ENCODE data around the gene GRK3.

The GRK3 gene

DNA sequence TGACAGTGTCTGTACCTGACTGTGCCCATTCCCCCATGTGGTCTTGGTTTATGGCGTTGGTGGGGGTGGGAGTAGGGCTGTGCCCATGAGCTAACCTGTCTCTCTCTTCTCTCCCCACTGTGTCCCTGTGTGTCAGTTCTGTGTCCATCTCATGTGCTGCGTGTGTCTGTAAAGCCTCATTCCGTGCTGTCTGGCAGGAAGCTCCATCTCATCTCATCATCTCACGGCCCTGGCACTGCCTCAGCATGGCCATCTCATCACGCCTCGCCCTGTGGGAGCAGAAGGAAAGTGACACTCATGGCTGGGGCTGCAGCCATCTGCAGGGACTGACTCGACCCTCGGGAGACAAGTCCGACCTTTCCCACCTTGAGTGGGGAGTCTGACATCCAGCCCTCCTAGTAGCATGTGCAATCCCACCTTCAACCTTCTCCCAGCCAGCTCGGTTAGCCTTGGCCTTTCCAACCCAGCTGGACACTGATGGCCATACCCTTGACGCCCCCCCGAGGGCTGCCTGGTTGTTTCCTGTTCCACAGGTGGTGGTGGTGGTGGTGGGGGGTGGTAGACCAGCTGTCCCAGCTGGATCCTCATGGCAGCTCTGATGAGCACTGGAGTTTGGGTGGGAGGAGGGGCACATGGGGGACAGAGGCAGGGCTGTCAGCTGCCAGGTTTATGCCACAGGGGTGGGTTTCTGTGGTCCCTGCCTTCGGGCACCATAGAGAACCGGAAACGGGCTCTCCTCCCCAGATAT, 196.5 kb downstream of the GRK3 start:
- DNase-seq: no peak

DNA sequence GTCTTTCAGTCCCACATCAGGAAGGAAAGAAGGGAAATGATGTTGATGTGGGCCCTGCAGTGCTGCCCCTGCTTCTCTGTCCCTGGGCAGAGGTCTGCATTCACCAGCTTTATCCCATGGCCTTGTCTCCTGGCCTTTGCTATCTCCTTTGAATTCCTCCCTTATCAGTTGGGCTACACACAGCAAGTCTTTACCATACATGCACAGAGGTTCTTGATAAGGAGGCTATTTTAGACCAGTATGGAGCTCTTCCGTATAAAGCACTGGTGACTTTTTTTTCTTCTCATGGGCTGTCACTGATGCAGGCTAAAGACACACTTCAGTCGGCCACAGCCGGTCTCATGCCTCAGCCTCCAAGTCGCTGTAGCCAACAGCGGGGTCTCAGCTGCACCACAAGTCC, 197.7 kb downstream of the GRK3 start:
- DNase-seq: no peak

DNA sequence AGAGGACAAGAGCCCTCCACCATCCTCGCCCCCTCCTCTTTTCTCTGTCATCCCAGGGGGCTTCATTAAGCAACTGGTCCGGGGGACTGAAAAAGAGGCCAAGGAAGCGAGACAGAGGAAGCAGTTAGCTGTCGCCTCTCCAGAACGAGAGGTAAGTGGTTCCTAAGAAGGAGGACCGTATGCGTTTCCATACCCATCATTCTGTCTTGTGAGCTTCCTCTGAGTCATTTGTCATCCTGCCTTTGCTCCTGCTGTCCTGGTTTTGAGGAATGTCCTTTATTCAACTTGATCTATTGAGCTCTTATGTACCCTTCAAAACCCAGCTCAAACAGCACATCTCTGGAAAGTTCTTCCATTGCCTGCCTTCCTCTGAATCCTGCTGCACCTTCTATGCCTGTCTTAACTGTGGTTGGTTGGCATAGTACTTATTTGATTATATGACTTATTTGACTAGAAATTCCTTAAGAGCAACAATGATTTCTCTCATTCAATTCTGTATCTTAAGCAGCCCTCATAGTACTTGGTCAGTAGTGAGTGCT, 198.8 kb downstream of the GRK3 start:
- DNase-seq: peak; percentile 12

DNA sequence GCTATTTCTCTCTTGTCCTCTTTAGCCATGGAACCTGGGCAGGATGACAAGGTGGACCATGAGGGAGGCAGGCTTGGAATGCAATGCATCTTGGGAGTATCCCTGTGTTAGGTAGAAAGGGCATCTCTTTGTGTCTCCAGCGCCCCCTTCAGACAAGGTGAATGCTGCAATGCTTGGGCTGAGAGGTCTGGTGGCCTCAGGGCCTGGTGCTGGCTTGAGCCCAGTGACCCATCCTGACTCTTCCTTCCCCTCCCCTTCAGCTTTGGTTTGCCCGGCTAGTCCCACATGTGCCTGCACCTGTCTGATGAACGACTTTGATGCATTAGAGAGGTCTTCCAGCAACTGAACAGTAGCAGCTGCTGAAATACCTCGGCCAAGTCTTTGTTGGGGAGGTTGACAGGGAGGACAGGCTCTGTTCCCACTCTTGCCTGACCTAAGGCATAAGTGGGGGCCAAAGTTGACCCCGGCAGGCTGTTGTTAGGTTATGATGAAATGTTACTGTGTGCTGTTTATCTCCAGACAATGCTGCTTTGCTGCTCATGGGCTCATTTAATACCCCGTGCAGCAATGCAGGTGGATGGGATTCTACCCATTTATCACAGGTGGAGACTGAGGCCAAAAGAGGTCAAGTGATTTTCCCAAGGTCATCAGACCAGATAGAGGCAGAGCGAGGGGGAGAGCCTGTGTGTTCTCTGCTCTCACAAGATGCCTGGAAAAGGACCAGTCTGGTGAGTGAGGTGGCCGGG, 200.0 kb downstream of the GRK3 start:
- DNase-seq: no peak

DNA sequence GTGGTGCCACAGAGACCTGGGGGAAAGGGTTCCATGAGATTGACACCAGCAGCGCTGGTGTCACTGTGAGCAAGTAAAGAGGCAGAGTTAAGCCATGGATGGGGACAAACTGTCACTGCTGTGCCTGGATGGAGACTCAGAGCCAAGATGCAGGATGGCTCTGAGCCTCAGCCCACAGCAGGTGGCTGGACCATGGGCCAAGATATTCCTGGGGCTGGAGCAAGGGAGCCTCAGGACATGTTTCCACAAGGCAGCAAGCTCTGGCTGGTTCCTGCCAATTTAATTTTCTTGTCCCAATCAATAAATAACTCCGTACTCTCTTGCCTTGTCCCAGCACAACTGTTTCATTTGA, 200.5 kb downstream of the GRK3 start:
- no peak for DNase-seq

DNA sequence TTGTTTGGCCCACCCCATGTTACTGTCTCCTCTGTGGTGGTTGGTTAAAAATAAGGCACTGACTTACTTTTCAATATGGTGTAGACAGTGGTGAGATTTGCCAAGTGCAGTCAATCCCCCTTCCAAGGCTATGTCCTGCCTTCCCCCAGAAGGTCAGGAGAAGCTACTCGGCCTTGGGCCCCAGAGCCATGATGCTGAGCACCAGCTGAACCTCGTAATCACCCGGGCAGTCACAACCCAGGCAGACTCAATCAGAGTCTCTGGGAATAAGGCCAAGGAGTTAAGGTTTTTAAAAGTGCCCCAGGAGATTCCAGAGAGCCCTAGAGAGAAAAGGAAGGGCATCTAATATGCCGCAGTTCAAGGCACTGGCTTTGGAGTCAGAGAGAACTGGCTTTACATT, 201.3 kb downstream of the GRK3 start:
- DNase-seq: no peak

DNA sequence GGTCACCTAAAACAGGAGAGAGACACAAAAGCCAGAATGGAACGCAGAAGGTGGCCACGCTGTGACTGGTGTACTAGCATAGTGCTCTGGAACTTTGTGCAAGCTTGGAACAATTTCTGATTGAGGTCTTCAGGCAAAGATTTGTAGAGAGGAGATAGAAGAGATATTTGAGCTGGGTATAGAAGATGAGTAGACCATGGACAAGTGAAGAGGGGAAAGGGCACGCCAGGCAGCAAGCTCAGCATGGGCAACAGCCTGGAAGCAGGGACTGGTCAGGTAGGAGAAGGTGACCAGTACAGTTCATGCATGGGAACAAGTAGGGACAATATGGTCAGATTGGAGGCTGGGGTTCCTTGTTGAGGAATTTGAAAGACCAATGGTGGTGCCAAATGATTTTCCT, 201.9 kb downstream of the GRK3 start:
- no peak for DNase-seq

DNA sequence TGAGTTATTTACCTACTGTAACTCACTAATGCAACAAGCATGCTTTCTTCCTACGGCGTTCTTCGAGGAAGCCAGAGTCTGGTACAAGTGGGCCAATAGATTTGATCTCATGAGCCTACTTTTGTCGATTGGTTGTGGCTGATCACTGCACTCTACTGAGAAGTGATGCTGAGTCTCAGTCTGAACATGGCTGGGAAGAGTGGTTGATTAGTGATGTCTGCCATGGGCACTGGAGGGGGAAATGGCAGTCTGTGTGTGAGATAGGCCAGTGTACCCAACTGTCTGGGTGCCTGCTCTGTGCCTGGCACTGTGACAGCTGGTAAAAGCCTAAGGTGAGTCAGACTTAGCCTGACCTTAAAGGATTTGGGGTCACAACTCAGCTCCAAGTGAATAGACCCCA, 205.9 kb downstream of the GRK3 start:
- DNase-seq: no peak

DNA sequence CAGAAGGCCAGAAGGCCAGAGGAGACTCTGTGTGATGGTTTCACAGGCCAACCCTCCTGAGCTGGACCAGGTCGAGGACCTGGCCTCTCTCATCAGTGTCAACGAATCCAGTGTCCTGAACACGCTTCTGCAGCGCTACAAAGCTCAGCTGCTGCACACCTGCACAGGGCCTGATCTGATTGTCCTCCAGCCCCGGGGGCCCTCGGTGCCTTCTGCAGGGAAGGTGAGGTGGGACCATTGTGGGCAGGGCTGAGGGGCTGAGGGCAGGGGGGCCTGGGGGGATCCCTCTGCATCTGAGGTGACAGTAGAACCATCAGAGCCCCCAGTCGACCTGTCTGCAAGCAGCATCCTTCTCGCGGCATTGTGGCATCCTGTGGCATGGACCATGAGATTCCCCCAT, 207.8 kb downstream of the GRK3 start:
- DNase-seq: no peak

DNA sequence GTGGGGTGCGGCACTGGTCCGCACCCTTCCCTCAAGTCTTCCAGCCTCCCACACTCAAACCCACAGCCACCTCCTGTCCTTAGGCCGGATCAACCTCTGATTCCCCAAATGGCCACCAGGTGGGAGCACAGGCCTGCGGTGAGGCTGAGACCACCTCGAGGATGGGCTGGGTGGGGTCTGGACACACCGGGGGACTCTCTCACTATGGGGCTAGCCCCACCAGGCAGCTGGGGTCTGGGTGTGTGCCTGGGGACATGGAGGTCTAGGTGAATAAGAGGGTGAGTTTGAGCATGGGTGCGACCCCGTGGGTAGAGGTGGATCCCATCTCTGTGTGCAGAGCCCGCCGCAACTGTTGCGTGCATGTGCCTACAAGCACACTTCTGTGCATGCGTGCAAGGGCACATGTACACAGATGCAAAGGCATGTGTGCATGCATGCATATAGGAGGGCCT, 210.1 kb downstream of the GRK3 start:
- DNase-seq: no peak

DNA sequence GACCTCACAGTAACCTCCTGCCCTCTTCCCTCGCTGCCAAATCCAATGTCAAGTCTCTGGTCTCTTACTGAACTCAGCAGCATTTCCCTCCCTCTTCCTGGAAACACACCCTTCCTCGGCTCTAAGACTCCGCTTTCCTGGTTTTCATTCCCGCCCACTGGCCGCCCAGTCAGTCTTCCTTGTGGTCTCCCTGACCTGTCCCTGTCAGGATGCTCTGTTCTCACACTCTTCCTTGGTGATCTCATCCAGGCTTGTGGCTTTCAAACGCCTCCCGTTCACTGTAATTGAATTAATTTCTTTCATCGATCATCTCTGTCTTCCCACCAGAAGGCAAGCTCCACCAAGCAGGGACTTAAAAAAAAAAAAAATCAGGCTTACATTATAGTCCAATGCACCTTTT, 211.1 kb downstream of the GRK3 start:
- peak; percentile 38 for DNase-seq

DNA sequence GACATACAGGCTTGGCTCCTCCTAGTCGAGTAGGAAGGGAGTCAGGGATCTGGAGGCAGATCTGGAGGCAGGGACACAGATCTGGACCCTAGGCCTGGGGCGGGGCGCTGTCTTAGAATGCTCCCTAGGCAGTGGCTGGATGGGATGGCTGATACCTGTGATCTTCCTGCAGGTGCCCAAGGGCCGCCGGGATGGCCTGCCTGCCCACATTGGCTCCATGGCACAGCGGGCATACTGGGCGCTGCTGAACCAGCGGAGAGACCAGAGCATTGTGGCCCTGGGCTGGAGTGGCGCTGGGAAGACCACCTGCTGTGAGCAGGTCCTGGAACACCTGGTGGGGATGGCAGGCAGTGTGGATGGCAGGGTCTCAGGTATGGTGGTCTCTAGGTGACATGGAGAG, 212.9 kb downstream of the GRK3 start:
- no peak for DNase-seq

DNA sequence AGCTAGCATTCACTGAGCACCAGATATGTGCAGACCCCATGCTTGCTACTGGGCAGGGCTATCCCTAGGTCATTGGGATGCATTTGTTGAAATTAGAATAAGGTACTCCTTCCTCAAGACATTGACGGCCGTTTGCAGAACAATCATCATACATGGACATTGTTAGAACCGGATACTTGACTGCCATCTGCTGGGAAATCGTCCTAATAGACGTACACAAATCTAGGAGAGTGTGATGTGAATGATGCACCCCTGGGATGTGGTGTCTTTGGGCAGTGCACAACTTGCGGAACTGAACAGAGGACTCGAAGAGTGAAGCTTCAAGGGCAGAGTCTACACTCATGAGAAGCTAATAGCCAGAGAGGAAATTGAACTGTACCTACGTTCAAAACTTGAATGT, 213.4 kb downstream of the GRK3 start:
- DNase-seq: peak; percentile 44

Measured in fibroblast of skin of scalp (primary cell).